Gastroesophageal sphincter (tissue), 4 donors: ENCODE data around the gene SNRNP48. TPM values are rescaled to one million over a fixed set of nuclear protein-coding genes. Genes with fewer than 3 reads are reported as not detected.

ENCODE experiments used
- ATAC-seq: fragments of 150-250 bp; one replicate; pipeline ENCODE4 v1.9.1; 2016; ENCODE audit warnings: mild to moderate bottlenecking, moderate library complexity
- H3K27ac ChIP-seq, 4 donors: fragments of 200-600 bp; sonication (generic) in 3 of 4; 1 replicate in 3 of 4; 2 replicates in 1 of 4; pipeline ENCODE4 v1.5.1; 2016 to 2019
- H3K27me3 ChIP-seq: fragments of 200-600 bp; sonication (generic); one replicate; pipeline ENCODE4 v1.5.1; 2019
- H3K36me3 ChIP-seq, 2 donors: fragments of 200-600 bp; sonication (generic); one replicate each; pipeline ENCODE4 v1.5.1; 2019; ENCODE audit warnings: control low read depth in 1 of 2
- H3K4me1 ChIP-seq, 3 donors: fragments of 200-600 bp; sonication (generic); 1 replicate in 2 of 3; 2 replicates in 1 of 3; pipeline ENCODE4 v1.5.1; 2016 to 2019; ENCODE audit warnings: control low read depth in 2 of 3
- H3K4me3 ChIP-seq, 2 donors: fragments of 200-600 bp; sonication (generic); one replicate each; pipeline ENCODE4 v1.5.1; 2019; ENCODE audit warnings: mild to moderate bottlenecking in 1 of 2, moderate library complexity in 1 of 2
- H3K9me3 ChIP-seq, 3 donors: fragments of 200-600 bp; sonication (generic); one replicate each; pipeline ENCODE4 v1.5.1; 2017 to 2019; ENCODE audit warnings: control low read depth in 2 of 3
- EP300 ChIP-seq: sonication (generic); formaldehyde crosslinking; IDR thresholded peaks from one replicate; pipeline ENCODE4 v1.6.1; 2017; ENCODE audit warnings: antibody characterized with exemption, mild to moderate bottlenecking
- POLR2A ChIP-seq, 2 donors: fragments of 450-650 bp; IDR thresholded peaks; one replicate each; pipeline ENCODE4 v1.6.1; 2017; ENCODE audit warnings: antibody characterized with exemption in 2 of 2, mild to moderate bottlenecking in 2 of 2, moderate library complexity in 1 of 2
- POLR2AphosphoS5 ChIP-seq: sonication (generic); formaldehyde crosslinking; IDR thresholded peaks from one replicate; pipeline ENCODE4 v1.6.1; 2017; ENCODE audit warnings: antibody characterized with exemption
- WGBS, 2 donors: methylation state at CpG; one replicate each; pipeline ENCODE4 v1.1.5; 2018; ENCODE audit warnings: low coverage in 1 of 2; 5-methylcytosine and 5-hydroxymethylcytosine counted together
- total RNA-seq, 4 donors: library from RNA; depleted of rRNA; stranded (reverse); fragments of >200 nt; gene quantifications; one replicate each; pipeline ENCODE4 v1.1.0, GENCODE V29; 2016
- TF ChIP-seq, protein P1 (sequence below), 4 experiments: fragments of 200-600 bp in 2 of 4; fragments of 450-650 bp in 2 of 4; sonication (generic) in 1 of 4; IDR thresholded peaks; one replicate each; pipeline ENCODE4 v1.5.1; 2017 to 2019; ENCODE audit warnings: antibody characterized with exemption in 4 of 4, mild to moderate bottlenecking in 2 of 4, moderate library complexity in 2 of 4

SNRNP48 gene
- total RNA-seq, 4 donors from 2014 or later, result 11.4 to 18.9 (median 13.9) TPM

DNA sequence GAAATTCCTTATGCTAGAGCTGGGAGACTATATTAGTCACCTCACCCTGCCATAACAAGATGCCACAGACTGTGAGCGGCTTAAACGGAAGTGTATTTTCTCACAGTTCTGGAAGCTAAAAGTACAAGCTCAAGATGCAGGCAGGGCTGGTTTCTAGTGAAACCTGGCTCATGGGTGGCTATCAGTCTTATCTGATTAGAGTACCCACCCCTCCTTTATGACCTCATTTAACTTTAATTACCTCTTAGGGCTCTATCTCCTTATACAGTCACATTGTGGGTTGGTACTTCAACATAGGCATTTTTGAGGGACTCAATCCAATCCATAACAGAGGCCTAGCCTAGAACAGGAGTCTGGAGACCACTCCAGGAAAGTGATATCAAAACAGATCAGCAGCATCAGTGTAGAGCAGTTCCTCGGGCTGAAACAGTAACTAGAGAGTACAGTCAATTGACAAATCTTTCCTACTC lies 2.3 kb upstream of the SNRNP48 start:
- Histone ChIP-seq H3K4me3 (no peak overlapping the region), H3K4me1 (peaks cover 7 to 35% (median 13%) of the 10 kb centered on the region in 3 donors), H3K27me3 (no peaks in the 10 kb centered on the region), H3K36me3 (no peaks in the 10 kb centered on the region), H3K9me3 (no peaks in the 10 kb centered on the region), H3K27ac (no peak overlapping the region)
- 67 to 77% methylated on average over 3 of the region's 3 CpGs for WGBS, 2 donors
- TF ChIP-seq POLR2A (IDR thresholded peaks at IDR 0.05) (no peak), EP300 (no peak), POLR2AphosphoS5 (no peak)
- TF ChIP-seq, protein P1, sequence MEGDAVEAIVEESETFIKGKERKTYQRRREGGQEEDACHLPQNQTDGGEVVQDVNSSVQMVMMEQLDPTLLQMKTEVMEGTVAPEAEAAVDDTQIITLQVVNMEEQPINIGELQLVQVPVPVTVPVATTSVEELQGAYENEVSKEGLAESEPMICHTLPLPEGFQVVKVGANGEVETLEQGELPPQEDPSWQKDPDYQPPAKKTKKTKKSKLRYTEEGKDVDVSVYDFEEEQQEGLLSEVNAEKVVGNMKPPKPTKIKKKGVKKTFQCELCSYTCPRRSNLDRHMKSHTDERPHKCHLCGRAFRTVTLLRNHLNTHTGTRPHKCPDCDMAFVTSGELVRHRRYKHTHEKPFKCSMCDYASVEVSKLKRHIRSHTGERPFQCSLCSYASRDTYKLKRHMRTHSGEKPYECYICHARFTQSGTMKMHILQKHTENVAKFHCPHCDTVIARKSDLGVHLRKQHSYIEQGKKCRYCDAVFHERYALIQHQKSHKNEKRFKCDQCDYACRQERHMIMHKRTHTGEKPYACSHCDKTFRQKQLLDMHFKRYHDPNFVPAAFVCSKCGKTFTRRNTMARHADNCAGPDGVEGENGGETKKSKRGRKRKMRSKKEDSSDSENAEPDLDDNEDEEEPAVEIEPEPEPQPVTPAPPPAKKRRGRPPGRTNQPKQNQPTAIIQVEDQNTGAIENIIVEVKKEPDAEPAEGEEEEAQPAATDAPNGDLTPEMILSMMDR (IDR thresholded peaks at IDR 0.05), result no peak
- no peak for ATAC-seq

GRCh38 chr6:7588506-7588905 lies 1.5 kb upstream of the SNRNP48 start:
- ATAC-seq, result no peak
- no peak for TF ChIP-seq POLR2A (IDR thresholded peaks at IDR 0.05)
- TF ChIP-seq, protein P1 (IDR thresholded peaks at IDR 0.05), result no peak
- no peak for TF ChIP-seq POLR2AphosphoS5
- TF ChIP-seq EP300, result no peak
- H3K27ac ChIP-seq, result no peak overlapping the region
- WGBS, 2 donors, result 80 to 83% methylated on average over 4 of the region's 4 CpGs
- H3K4me3 ChIP-seq, result no peak overlapping the region
- peaks cover 7 to 37% (median 13%) of the 10 kb centered on the region in 3 donors for H3K4me1 ChIP-seq
- H3K36me3 ChIP-seq, result peaks cover 0 to under 1% of the 10 kb centered on the region in 2 donors
- H3K9me3 ChIP-seq, result no peaks in the 10 kb centered on the region
- no peaks in the 10 kb centered on the region for H3K27me3 ChIP-seq

GRCh38 chr6:7589221-7589620 lies 777 bp upstream of the SNRNP48 start:
- Histone ChIP-seq H3K27me3 (no peaks in the 10 kb centered on the region), H3K4me1 (peaks cover 7 to 37% (median 13%) of the 10 kb centered on the region in 3 donors), H3K4me3 (peak overlapping the region in 1 of 2 donors; percentile 87), H3K27ac (peak overlapping the region in 3 of 4 donors; percentile 57 to 86 (median 80)), H3K9me3 (no peaks in the 10 kb centered on the region), H3K36me3 (peaks cover 0 to 8% of the 10 kb centered on the region in 2 donors)
- ATAC-seq, result no peak
- 78 to 82% methylated on average over 3 of the region's 3 CpGs for WGBS, 2 donors
- TF ChIP-seq POLR2A (IDR thresholded peaks at IDR 0.05), result no peak
- no peak for TF ChIP-seq POLR2AphosphoS5
- TF ChIP-seq, protein P1 (IDR thresholded peaks at IDR 0.05), result no peak
- no peak for TF ChIP-seq EP300

DNA sequence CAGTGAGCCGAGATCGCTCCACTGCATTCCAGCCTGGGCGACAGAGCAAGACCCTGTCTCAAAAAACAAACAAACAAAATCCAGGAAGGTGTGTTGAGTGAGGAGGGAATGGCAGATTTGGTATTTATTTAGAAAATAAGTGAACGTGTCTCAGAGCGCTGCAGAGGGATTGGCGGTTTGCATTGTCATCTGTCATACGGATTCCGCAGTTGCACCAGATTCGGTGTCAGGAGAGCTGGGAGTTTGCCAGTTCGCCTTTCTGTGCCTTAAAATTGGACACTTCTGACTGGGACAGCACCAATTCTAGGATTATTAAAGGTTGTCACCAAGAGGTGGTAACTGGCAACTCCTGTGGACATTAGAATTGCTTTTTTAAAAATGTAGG lies 912 bp downstream of the SNRNP48 start:
- H3K36me3 ChIP-seq, result peaks cover 0 to 24% of the 10 kb centered on the region in 2 donors
- no peaks in the 10 kb centered on the region for H3K9me3 ChIP-seq
- H3K27ac ChIP-seq, result peak overlapping the region in 2 of 4 donors; percentile 80 to 86
- WGBS, 2 donors, result 22% methylated on average over 10 of the region's 10 CpGs; no CpG with 5 or more reads in 1 of the 2 donors
- no peak for ATAC-seq
- peaks cover 7 to 37% (median 13%) of the 10 kb centered on the region in 3 donors for H3K4me1 ChIP-seq
- H3K4me3 ChIP-seq, result peak overlapping the region; percentile 87 to 96
- H3K27me3 ChIP-seq, result no peaks in the 10 kb centered on the region
- TF ChIP-seq POLR2AphosphoS5, result no peak
- TF ChIP-seq EP300, result no peak
- TF ChIP-seq, protein P1 (IDR thresholded peaks at IDR 0.05), result no peak
- no peak for TF ChIP-seq POLR2A (IDR thresholded peaks at IDR 0.05)

- WGBS, 2 donors, result 100% methylated on average over 4 of the region's 5 CpGs
- no peak for ATAC-seq
- Histone ChIP-seq H3K27ac (no peak overlapping the region), H3K4me1 (peaks cover 7 to 37% (median 13%) of the 10 kb centered on the region in 3 donors), H3K27me3 (no peaks in the 10 kb centered on the region), H3K9me3 (no peaks in the 10 kb centered on the region), H3K36me3 (peaks cover 0 to 33% of the 10 kb centered on the region in 2 donors), H3K4me3 (no peak overlapping the region)
- TF ChIP-seq POLR2AphosphoS5 (no peak), EP300 (no peak), POLR2A (IDR thresholded peaks at IDR 0.05) (no peak)
- TF ChIP-seq, protein P1 (IDR thresholded peaks at IDR 0.05), result no peak
Observed at GRCh38 chr6:7591770-7592169, 1.8 kb downstream of the SNRNP48 start.
